ENCODE data around the gene SGMS1. TPM values are rescaled to one million over a fixed set of nuclear protein-coding genes. Genes with fewer than 3 reads are reported as not detected.
"Not testable (repeated sequence)": the region's sequence is repeated elsewhere in the genome, so short reads cannot be mapped to it uniquely, and the experiment has no call there.

Gene SGMS1
- total RNA-seq, 2 experiments from 2014 or later, result 20.4 to 21.0 TPM

DNA sequence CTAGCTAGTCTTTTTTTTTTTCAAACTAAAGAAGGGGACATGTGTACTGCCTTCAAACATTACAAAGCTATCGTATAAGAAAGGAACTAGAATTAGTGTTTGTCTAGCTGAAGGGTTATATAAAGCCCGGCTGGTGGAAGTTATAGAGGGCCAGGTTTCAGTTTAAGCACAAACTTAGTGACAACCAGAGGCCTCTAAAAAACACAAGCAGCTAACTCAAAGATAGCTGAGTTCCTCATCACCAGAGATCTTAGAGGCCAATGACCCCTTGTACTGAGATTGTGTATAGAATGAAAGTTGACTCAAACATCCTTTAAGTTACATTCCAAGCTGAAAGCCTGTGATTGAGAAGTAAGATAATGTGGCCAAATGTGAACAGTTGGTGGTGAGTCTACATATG, 28.1 kb upstream of the SGMS1 start:
- no peak for DNase-seq
- peaks cover 2% of the 10 kb centered on the region for H3K27me3 Mint-ChIP-seq
- H3K4me1 Mint-ChIP-seq, result peaks cover 20% of the 10 kb centered on the region
- POLR2A ChIA-PET, result interaction anchor here (1.8 kb wide), 1 partner anchor 16 kb away, joined by 3 read pairs; no protein-coding TSS in a partner anchor
- H3K4me3 Mint-ChIP-seq, result no peak overlapping the region
- H3K27ac Mint-ChIP-seq, result no peak overlapping the region
- no peak for ATAC-seq (ENCODE audit: low read depth)
- no peaks in the 10 kb centered on the region for H3K9me3 Mint-ChIP-seq
- H3K36me3 Mint-ChIP-seq, result peaks cover 5% of the 10 kb centered on the region

- Mint-ChIP-seq H3K9me3 (no peaks in the 10 kb centered on the region), H3K4me1 (peaks cover 20% of the 10 kb centered on the region), H3K27ac (no peak overlapping the region), H3K36me3 (peaks cover 5% of the 10 kb centered on the region), H3K4me3 (no peak overlapping the region), H3K27me3 (peaks cover 2% of the 10 kb centered on the region)
- POLR2A ChIA-PET, result no interaction called here
- DNase-seq (no peak), ATAC-seq (ENCODE audit: low read depth) (no peak)
Observed at GRCh38 chr10:50650481-50650880, 26.7 kb upstream of the SGMS1 start.

GRCh38 chr10:50648935-50649227, 25.1 kb upstream of the SGMS1 start:
- H3K4me3 Mint-ChIP-seq, result no peak overlapping the region
- peaks cover 1% of the 10 kb centered on the region for H3K36me3 Mint-ChIP-seq
- no peaks in the 10 kb centered on the region for H3K9me3 Mint-ChIP-seq
- peaks cover 2% of the 10 kb centered on the region for H3K27me3 Mint-ChIP-seq
- peaks cover 16% of the 10 kb centered on the region for H3K4me1 Mint-ChIP-seq
- ATAC-seq (ENCODE audit: low read depth) (no peak), DNase-seq (no peak)
- POLR2A ChIA-PET, result no interaction called here
- H3K27ac Mint-ChIP-seq, result no peak overlapping the region

GRCh38 chr10:50648089-50648934, 24.6 kb upstream of the SGMS1 start:
- H3K4me1 Mint-ChIP-seq, result peaks cover 10% of the 10 kb centered on the region
- DNase-seq (no peak), ATAC-seq (ENCODE audit: low read depth) (no peak)
- no peak overlapping the region for H3K4me3 Mint-ChIP-seq
- H3K36me3 Mint-ChIP-seq, result peaks cover 1% of the 10 kb centered on the region
- H3K27me3 Mint-ChIP-seq, result peaks cover 2% of the 10 kb centered on the region
- no peaks in the 10 kb centered on the region for H3K9me3 Mint-ChIP-seq
- POLR2A ChIA-PET, result no interaction called here
- no peak overlapping the region for H3K27ac Mint-ChIP-seq

DNA sequence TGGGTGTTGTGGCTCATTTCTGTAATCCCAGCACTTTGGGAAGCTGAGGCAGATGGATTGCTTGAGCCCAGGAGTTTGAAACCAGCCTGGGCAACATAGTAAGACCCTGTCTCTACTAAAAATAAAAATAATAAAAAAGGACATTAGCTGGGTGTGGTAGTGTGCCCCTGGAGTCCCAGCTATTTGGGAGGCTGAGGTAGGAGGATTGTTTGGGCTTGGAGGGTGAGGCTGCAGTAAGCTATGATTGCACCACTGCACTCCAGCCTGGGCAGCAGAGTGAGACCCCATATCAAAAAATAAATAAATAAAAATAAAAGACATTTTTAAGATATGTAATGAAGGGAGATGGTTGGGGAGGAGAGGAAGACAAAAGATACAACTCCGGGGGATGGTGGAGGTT, 23.6 kb upstream of the SGMS1 start:
- ATAC-seq (ENCODE audit: low read depth); DNase-seq; H3K9me3 Mint-ChIP-seq; H3K27me3 Mint-ChIP-seq; H3K36me3 Mint-ChIP-seq; H3K27ac Mint-ChIP-seq; H3K4me1 Mint-ChIP-seq; H3K4me3 Mint-ChIP-seq; POLR2A ChIA-PET: not testable (repeated sequence)

- Mint-ChIP-seq H3K27me3 (peaks cover 5% of the 10 kb centered on the region), H3K36me3 (peaks cover 1% of the 10 kb centered on the region)
- POLR2A ChIA-PET, result no interaction called here
Observed at GRCh38 chr10:50645236-50645635, 21.5 kb upstream of the SGMS1 start.

DNA sequence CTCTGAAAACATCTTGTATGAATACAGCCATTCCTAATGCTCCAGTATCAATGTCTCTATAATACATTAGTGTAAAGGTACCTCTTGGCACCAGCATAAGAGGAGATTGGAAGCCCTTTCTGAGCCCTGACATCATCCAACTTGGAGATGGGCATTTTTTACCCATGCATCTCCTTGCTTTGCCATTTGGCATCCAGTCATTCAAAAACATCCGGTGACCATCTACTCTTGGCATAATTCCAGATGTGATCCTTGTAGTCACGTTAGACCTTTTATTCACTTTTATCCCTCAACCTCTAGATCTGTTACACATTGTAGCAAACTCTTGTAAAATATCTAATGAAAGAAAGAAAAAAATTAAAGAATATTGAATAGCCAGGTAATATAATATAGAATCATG, 17.9 kb upstream of the SGMS1 start:
- DNase-seq (no peak), ATAC-seq (ENCODE audit: low read depth) (no peak)
- H3K27ac Mint-ChIP-seq, result no peak overlapping the region
- no peak overlapping the region for H3K4me3 Mint-ChIP-seq
- POLR2A ChIA-PET, result no interaction called here
- H3K4me1 Mint-ChIP-seq, result peaks cover 15% of the 10 kb centered on the region
- no peaks in the 10 kb centered on the region for H3K9me3 Mint-ChIP-seq
- H3K27me3 Mint-ChIP-seq, result peaks cover 7% of the 10 kb centered on the region
- peaks cover 3% of the 10 kb centered on the region for H3K36me3 Mint-ChIP-seq

More at GRCh38 chr10:50645236-50645635, 21.5 kb upstream of the SGMS1 start:
- no peak overlapping the region for H3K4me3 Mint-ChIP-seq
- no peaks in the 10 kb centered on the region for H3K9me3 Mint-ChIP-seq
- no peak overlapping the region for H3K27ac Mint-ChIP-seq
- H3K4me1 Mint-ChIP-seq, result peaks cover 6% of the 10 kb centered on the region
- no peak for ATAC-seq (ENCODE audit: low read depth)
- DNase-seq, result no peak

DNA sequence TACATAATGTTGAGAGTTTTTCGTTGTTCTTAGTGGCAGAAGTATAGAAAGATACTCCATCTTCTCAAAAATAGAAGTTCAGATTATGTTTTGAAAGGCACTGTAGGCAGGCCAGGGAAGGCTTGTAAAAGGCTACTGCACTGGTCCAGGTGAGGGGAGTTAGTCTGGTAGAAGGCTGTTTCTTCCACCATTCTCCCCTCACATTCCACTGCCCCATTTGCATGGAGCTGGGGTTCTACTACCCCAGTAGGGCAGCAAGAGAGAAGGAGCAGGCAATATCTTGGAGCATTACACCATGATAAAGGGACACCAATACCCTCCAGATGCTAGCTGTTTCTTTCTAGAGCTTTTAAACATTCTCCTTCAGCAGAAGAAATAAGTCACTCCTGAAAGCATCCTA, 16.5 kb upstream of the SGMS1 start:
- peaks cover 3% of the 10 kb centered on the region for H3K36me3 Mint-ChIP-seq
- no peak overlapping the region for H3K27ac Mint-ChIP-seq
- H3K4me1 Mint-ChIP-seq, result peaks cover 28% of the 10 kb centered on the region
- no peaks in the 10 kb centered on the region for H3K9me3 Mint-ChIP-seq
- H3K4me3 Mint-ChIP-seq, result no peak overlapping the region
- POLR2A ChIA-PET, result no interaction called here
- H3K27me3 Mint-ChIP-seq, result peaks cover 8% of the 10 kb centered on the region
- no peak for DNase-seq
- no peak for ATAC-seq (ENCODE audit: low read depth)

DNA sequence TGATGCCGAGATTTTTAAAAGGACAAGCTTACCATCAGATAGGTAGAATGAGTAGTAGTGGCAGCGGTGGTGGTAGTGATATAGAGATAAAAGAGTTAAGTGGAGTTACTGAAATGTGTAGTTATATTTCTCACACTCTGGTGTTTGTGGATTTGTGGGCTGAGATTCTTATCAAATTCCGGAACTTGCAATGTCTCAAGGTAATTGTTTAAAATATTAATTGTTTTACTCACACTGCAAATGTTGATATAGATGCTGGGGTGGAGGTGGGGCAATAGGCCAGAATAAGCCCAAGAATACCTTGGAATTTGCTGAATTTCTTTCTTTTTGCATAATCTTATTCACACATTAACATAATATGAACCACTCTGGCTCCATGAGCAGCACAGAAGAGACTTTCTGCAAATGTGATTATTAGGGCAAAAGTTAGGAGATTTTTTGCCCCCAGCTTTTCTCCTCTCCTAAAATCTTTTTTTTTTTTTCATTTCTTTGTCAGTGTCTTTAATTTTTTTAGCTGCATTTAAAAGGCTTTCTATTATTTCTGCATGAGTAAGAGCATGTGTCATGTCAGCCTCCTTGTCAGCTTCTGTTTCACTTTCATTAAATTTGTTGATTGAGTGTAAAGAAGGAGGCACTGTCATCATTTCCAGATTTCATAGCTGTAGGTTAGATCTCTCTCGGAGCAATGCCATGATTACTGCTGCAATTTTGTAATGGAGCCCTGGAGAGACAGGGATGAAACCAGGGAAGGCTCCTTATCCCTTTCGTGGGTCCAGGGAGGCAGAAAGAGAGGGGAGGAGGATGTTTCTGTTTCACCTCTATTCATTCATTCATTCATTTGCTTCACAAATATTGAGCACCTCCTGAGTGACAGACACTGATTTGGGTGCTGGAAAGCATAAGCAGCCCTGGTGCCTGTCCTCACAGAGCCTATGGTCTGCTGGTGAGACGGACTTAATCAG, 13.1 kb upstream of the SGMS1 start:
- POLR2A ChIA-PET, result interaction anchor here (0.5 to 4.3 kb wide), 7 partner anchors 9 to 74 kb away, joined by 3 to 26 read pairs (median 4); partner anchors contain the start of gene SGMS1
- Mint-ChIP-seq H3K4me3 (peak overlapping the region; percentile 66), H3K9me3 (no peaks in the 10 kb centered on the region), H3K4me1 (peaks cover 29% of the 10 kb centered on the region), H3K27ac (peak overlapping the region; percentile 66), H3K27me3 (peaks cover 10% of the 10 kb centered on the region), H3K36me3 (peaks cover 3% of the 10 kb centered on the region)
- no peak for DNase-seq
- peak; percentile 89 for ATAC-seq (ENCODE audit: low read depth)

DNA sequence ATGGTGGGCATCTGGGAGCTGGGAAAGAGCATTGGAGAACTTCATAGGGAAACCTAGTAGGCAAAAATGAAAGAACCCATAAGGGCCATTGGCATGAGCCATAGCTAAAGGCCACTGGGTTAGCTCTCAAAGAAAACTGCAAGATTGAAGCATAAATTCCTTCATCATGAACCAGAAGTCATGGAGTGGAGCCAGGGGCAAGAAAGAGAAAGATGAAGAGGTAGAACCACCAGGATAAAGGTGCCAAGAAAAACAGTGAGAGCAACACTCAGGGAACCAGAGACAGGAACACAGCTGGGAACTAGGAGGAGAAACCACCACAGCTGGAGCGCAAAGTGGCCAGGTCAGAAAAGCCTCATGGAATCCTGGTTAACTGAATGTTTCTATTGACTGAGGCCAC, 11.5 kb upstream of the SGMS1 start:
- H3K27me3 Mint-ChIP-seq, result peaks cover 10% of the 10 kb centered on the region
- ATAC-seq (ENCODE audit: low read depth), result no peak
- no peak overlapping the region for H3K27ac Mint-ChIP-seq
- peaks cover 29% of the 10 kb centered on the region for H3K4me1 Mint-ChIP-seq
- DNase-seq, result no peak
- no peaks in the 10 kb centered on the region for H3K9me3 Mint-ChIP-seq
- POLR2A ChIA-PET, result interaction anchor here (4.3 kb wide), 1 partner anchor 11 kb away, joined by 26 read pairs; no protein-coding TSS in a partner anchor
- peaks cover 3% of the 10 kb centered on the region for H3K36me3 Mint-ChIP-seq
- H3K4me3 Mint-ChIP-seq, result no peak overlapping the region

GRCh38 chr10:50634479-50634878, 10.7 kb upstream of the SGMS1 start:
- no peak overlapping the region for H3K27ac Mint-ChIP-seq
- POLR2A ChIA-PET, result no interaction called here
- no peaks in the 10 kb centered on the region for H3K9me3 Mint-ChIP-seq
- peaks cover 6% of the 10 kb centered on the region for H3K36me3 Mint-ChIP-seq
- H3K4me3 Mint-ChIP-seq, result no peak overlapping the region
- DNase-seq, result no peak
- H3K4me1 Mint-ChIP-seq, result peaks cover 30% of the 10 kb centered on the region
- ATAC-seq (ENCODE audit: low read depth), result no peak
- peaks cover 7% of the 10 kb centered on the region for H3K27me3 Mint-ChIP-seq

GRCh38 chr10:50631052-50631451, 7.3 kb upstream of the SGMS1 start:
- ATAC-seq (ENCODE audit: low read depth) (no peak), DNase-seq (no peak)
- Mint-ChIP-seq H3K4me3 (no peak overlapping the region), H3K36me3 (peaks cover 10% of the 10 kb centered on the region), H3K27me3 (peaks cover 7% of the 10 kb centered on the region), H3K9me3 (no peaks in the 10 kb centered on the region), H3K27ac (no peak overlapping the region), H3K4me1 (peaks cover 15% of the 10 kb centered on the region)
- POLR2A ChIA-PET, result no interaction called here

DNA sequence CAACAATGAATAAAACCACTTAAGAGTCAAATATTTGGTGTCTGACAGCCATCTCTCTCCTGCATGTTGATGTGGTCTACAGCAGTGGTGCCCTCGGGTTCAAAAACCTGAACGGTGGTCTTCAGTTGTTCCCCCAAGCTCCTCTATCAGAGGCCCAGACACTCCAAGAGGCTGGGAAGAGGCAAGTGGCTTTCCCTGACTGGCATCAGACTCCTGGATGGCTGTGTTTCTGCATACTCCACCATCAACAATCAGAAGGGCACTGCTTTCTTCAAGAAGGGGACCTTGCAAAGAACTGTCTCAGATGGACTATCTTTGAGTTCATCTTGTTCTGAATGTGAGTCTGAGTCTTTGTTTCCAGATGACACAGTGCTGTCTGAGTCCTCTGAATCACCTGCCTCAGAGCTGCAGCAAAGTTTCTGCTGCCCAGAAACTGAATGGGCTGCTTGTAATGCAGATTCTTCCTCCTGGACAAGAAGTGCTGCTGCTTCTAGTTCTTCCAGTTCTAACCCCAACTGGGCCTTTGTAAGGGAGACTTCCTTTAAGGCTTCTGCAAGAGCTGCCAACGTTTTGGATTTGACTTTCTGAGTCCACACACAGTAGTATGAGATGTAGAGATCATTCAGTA, 5.9 kb upstream of the SGMS1 start:
- DNase-seq (no peak), ATAC-seq (ENCODE audit: low read depth) (no peak)
- Mint-ChIP-seq H3K27ac (no peak overlapping the region), H3K27me3 (peaks cover 4% of the 10 kb centered on the region), H3K4me1 (peaks cover 13% of the 10 kb centered on the region), H3K9me3 (no peaks in the 10 kb centered on the region), H3K4me3 (no peak overlapping the region), H3K36me3 (peaks cover 10% of the 10 kb centered on the region)
- POLR2A ChIA-PET, result no interaction called here
